EH (cell line): ENCODE data around the gene ZNF444.
A peak's percentile ranks its signal among the peaks of the same experiment; 100 is the strongest.

Source experiments
- DNase-seq: peaks from one replicate; pipeline ENCODE4 v3.0.0-alpha.2; 2015; ENCODE audit warnings: low read depth

Gene ZNF444

DNA sequence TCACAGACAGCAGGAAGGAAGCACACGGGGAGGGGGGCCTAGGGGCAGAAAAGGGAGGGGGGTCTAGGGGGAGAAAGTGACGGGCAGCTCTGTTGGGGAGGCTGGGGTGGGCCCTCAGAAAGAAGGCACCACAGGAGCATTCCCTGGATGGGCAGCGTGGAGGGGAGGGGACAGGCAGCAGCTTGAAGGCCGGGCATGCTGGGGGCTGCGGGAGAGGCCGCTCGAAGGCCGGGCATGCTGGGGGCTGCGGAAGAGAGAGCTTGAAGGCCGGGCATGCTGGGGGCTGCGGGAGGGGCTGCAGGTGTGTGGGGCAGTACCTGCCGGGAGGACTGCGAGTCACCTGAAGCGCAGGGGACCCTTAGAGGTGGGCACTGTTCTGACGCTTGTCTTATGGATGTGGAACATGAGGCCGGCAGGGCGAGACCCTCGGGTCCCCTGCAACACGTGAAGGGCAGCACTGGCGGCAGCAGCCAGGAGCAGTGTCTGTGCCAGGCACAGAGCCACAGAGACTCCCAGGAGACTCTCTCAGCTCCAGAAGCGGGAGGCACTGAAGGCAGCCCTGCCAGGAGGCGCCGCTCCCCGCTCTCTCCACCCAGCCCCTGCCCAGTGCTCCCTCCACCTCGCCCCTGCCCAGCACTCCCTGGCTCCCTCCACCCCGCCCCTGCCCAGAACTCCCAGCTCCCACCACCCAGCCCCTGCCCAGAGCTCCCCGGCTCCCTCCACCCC, 33.3 kb upstream of the ZNF444 start:
- no peak for DNase-seq

- DNase-seq = no peak
Observed at GRCh38 chr19:56108447-56109195, 32.5 kb upstream of the ZNF444 start.

DNA sequence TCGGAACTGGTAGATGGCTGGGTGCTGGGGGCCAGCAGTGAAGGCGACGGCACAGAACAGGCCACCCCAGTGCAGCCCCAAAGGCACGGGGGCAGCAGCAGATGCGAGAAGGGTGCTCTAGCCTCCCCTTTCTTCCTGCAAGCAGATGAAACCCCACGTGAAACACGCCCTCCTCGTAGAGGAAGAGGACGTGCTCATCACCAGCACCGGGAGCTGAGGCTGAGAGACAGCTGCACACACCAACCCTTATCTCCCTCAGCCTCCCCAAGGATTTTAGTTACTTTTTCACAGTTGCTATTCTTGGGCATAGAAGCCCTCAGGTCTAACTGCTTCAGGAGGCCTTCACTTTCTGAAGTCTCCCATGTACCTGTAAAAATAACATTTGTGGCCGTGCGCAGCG, 31.9 kb upstream of the ZNF444 start:
- no peak for DNase-seq

- no peak for DNase-seq
Observed at GRCh38 chr19:56110515-56111448, 30.3 kb upstream of the ZNF444 start.

DNA sequence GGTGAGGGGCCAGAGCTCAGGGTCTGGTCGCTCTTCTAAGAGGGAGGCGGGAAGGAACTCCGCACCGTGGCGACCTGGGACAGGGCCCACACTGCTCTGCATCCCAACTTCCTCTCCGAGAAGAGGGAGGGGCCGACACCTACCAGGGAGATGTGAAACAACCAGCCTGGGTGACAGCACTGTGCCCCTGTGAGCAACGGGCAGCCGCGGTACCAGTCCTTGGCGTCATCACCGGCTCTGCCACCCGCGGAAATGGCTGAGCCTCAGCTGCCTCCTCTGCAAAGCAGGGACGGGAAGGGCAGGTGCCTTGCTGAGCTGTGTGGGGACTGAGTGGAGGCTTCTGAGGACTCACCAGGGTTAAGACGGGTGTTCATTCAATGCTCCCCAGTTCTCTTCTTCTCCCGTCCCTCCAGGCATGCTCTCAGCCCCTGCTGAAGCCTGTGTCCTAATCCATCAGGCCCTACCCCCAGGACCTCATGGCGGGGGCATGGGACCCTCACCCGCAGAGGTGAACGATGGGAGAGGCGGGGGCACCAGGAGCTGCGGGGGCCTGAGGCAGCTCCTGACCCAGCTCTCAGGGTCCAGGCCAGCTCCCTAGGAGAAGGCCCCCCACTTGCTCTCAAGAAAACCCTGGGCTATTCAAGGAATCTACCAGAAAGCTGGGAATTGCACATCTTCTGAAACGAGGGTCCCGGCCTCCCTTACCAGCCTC, 29.3 kb upstream of the ZNF444 start:
- no peak for DNase-seq

GRCh38 chr19:56112313-56112709, 28.8 kb upstream of the ZNF444 start:
- no peak for DNase-seq

GRCh38 chr19:56113074-56113632, 27.9 kb upstream of the ZNF444 start:
- DNase-seq = no peak

DNA sequence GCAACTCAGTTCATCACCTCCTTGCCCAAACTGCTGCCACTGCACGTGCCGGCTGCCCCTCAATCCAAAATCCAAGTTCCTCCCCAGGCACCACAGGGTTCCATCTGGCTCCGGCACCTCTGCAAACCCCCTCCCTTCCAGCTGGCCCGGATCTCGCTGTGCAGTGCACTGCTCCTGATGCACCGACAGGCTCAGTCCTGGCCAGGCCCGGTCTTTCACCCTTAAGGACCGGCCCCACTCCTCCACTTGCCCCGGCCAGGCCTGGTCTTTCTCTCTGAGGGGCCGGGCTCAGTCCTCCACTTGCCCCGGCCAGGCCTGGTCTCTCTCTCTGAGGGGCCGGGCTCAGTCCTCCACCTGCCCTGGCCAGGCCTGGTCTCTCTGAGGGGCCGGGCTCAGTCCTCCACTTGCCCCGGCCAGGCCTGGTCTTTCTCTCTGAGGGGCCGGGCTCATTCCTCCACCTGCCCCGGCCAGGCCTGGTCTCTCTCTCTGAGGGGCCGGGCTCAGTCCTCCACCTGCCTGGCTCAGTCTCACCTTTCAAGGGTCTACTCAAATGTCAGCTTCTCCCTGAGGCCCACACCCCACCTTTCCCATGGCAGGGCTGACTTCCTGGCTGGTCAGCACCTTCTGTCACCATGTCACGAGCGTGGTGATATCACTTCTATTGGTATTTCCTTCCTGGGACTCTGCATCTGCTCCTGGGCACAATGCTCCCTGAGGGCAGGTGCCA, 26.9 kb upstream of the ZNF444 start:
- no peak for DNase-seq

GRCh38 chr19:56114778-56115110, 26.3 kb upstream of the ZNF444 start:
- DNase-seq = no peak

GRCh38 chr19:56115490-56115889, 25.6 kb upstream of the ZNF444 start:
- DNase-seq = no peak

- DNase-seq = no peak
Observed at GRCh38 chr19:56116606-56117005, 24.5 kb upstream of the ZNF444 start.

- no peak for DNase-seq
Observed at GRCh38 chr19:56117376-56117884, 23.7 kb upstream of the ZNF444 start.

DNA sequence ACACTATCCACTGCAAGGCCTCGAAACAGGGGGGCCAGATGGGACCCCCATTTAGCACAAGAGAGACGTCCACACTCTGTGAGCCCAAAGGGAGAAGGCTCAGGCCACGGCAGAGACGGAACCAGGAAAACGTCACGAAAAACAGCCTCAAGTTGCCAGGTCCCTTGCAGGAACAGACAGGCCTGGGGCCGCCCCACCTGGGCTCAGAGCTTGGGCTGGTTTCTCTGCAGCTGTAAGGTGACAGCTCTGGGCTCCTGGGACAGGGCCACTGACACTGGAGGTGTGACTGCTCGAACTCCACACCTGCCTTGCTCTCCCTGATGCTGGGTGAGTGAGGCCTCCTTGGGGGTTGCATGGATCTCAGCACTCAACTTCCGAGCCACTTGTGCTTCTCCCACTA, 23.2 kb upstream of the ZNF444 start:
- no peak for DNase-seq

DNA sequence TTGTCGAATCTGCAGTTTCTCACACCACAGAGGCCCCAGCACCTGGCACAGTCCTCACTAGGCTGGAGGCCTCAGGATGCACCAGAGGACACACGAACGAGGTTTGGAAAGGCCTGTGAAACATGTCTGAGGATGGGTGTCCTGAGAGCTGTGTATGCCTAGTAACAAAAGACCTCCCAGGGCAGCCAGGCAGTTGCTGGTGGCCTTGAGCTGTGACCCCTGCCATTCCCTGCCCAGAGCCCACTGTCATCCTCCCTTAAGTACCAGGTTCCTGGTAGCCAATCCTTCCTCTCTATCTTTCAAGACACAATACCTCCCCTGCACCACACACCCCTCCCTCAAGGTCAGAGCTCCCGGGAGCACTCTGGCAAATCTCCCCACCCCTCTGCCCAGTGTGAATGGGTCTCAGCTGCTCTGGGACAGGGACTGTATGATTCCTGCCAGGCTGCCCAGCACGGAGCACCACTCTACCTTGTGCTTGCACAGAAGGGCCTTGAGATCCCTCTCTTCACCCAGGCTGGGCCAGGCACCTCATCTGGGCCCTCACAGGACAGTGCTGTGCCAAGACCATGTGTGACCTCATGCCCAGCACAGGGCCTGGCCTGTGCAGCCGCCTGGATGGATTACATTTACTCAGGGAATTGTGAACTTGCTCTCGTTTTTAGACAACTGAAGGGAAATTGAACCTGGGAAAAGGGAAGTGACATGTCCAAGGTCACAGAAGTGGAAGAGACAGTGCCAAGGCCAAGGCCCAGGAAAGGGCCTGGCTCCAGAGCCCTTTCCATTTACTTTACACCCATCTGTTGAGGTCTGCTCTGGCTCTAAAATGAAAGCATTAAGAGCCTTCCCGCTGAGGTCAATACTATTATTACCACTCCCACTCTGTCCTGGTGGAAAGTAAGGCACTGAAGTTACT, 22.2 kb upstream of the ZNF444 start:
- DNase-seq = no peak

DNA sequence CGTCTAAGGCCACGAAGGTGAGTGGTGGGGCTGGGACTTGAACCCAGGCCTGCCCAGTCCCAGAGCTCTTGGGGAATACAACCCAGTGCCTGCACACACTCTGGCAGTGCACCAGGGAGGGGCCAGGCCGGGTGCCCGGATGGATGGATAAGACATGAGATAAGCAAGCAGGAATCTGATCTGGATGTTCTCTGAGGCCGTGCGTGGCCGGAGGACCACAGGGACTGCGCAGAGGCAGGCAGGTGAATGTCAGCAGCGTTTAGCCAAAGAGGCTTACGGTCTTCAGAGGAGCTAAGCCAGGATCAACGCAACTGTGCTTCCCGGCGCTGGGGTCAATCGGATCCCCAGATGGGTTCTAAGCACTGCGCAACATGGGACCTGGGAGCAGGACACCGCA, 21.5 kb upstream of the ZNF444 start:
- peak; percentile 66 for DNase-seq

- DNase-seq = no peak
Observed at GRCh38 chr19:56120002-56120370, 21.1 kb upstream of the ZNF444 start.

- peak; percentile 79 for DNase-seq
Observed at GRCh38 chr19:56120371-56121179, 20.5 kb upstream of the ZNF444 start.

DNA sequence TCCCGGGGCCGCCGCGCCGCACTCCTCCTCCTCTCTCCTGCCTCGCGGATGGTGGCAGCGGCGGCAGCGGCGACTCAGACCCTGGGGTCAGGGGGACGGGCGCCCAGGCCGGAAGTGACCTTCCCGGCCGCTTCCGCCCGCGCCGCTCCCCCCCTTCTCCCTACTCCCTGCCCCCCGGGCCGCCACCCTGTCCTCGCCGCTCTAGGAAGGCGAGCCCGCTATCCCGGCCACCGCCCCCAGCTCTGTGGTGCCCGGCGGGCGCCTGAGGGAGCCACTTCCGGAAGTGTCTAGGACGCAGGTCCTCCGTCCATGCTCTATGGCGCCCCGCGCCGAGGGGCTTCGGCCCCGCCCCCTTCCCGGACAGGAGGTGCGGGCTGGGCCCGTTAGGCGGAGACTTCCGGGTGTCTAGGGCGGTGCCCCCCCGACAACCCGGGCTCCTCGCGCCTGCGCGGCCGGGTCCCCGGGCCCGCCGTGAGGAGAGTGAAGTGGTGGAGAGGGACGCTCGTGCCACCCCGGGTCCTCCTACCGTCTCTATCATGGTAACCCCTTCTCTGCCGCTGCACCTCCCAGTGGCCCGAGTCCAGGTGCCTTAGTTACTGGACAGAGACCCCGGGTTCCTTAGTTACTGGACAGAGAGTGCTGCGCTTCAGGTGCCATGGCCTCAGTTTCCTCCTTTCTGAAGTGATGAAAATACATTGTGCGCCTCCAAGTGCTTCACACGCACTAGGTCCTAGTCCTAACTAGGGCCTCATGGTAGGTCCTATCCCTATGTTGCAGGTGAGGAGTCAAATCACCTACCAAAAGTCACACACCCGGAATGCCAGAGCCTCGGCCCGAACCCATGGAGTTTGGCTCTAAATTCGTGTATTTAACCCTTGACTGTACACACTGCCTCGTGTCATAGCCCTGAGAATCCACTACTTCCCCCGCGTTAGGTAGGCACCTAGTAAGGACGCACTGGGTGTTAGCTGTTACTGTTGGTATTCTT, 19.6 kb upstream of the ZNF444 start, which contains the start of gene ZNF787:
TSS of gene ZNF787 (minus strand) at position 116 of the 988 bp plus-strand sequence. CDS start 18,078 bp downstream, outside the sequence.
- peak; percentile 96 for DNase-seq
